ENCODE measurements around the gene BDKRB2. TPM values are rescaled to one million over a fixed set of nuclear protein-coding genes. Genes with fewer than 3 reads are reported as not detected.

The BDKRB2 gene
- total and polyA plus RNA-seq, 2 of the 8 experiments (the other 6 are each of a cell fraction or from before 2014, with no cell fraction given) = 0.13 to 0.21 TPM

GRCh38 chr14:96268431-96269358 is 64.1 kb downstream of the BDKRB2 start (continued):
- no peak for TF ChIP-seq POLR2A (IDR thresholded peaks at IDR 0.05; ENCODE audit: control extremely low read depth in 1 of 2, low read depth in 2 of 2, low read length in 2 of 2)
- no peak for TF ChIP-seq HDAC2 (IDR thresholded peaks at IDR 0.05; ENCODE audit: borderline replicate concordance in 1 of 2, low read depth in 2 of 2, low read length in 2 of 2)
- no peak for TF ChIP-seq SP1 (IDR thresholded peaks at IDR 0.05; ENCODE audit: low read depth, low read length)

Measured in H1 (cell line).